Germinal center (tissue), 1 donor: ENCODE measurements around the gene ANKRD9.

Experiments
- DNase-seq: peaks from one replicate; pipeline ENCODE4 v3.0.0; 2012; ENCODE audit warnings: mixed read lengths, low spot score

The ANKRD9 gene

GRCh38 chr14:102497998-102498677, 11.4 kb downstream of the ANKRD9 start:
- DNase-seq = no peak

GRCh38 chr14:102496958-102497744, 12.4 kb downstream of the ANKRD9 start:
- no peak for DNase-seq

GRCh38 chr14:102496331-102496691, 13.3 kb downstream of the ANKRD9 start:
- no peak for DNase-seq

GRCh38 chr14:102495491-102496330, 13.9 kb downstream of the ANKRD9 start:
- DNase-seq = no peak

GRCh38 chr14:102493585-102493984, 16.0 kb downstream of the ANKRD9 start:
- no peak for DNase-seq

GRCh38 chr14:102493096-102493495, 16.5 kb downstream of the ANKRD9 start:
- DNase-seq = no peak

GRCh38 chr14:102492531-102492910, 17.1 kb downstream of the ANKRD9 start:
- DNase-seq = no peak

GRCh38 chr14:102491786-102492530, 17.6 kb downstream of the ANKRD9 start:
- no peak for DNase-seq

- DNase-seq = no peak
Observed at GRCh38 chr14:102491366-102491765, 18.2 kb downstream of the ANKRD9 start.

GRCh38 chr14:102490456-102490855, 19.1 kb downstream of the ANKRD9 start:
- DNase-seq = no peak

- no peak for DNase-seq
Observed at GRCh38 chr14:102487204-102487577, 22.4 kb downstream of the ANKRD9 start.

- DNase-seq = no peak
Observed at GRCh38 chr14:102486513-102487203, 22.9 kb downstream of the ANKRD9 start.

GRCh38 chr14:102485693-102486512, 23.7 kb downstream of the ANKRD9 start:
- no peak for DNase-seq

- no peak for DNase-seq
Observed at GRCh38 chr14:102484316-102484715, 25.3 kb downstream of the ANKRD9 start.

GRCh38 chr14:102481791-102482238, 27.8 kb downstream of the ANKRD9 start:
- no peak for DNase-seq

GRCh38 chr14:102481371-102481770, 28.2 kb downstream of the ANKRD9 start:
- no peak for DNase-seq

GRCh38 chr14:102479777-102480176, 29.8 kb downstream of the ANKRD9 start:
- no peak for DNase-seq

- no peak for DNase-seq
Observed at GRCh38 chr14:102479107-102479506, 30.5 kb downstream of the ANKRD9 start.

- DNase-seq = no peak
Observed at GRCh38 chr14:102474934-102475333, 34.6 kb downstream of the ANKRD9 start.

GRCh38 chr14:102473559-102473958, 36.0 kb downstream of the ANKRD9 start:
- no peak for DNase-seq

GRCh38 chr14:102472791-102473150, 36.8 kb downstream of the ANKRD9 start:
- no peak for DNase-seq
